Effector memory CD4-positive, alpha-beta T cell (primary cell): ENCODE results near the gene TECPR2.
A peak's percentile ranks its signal among the peaks of the same experiment; 100 is the strongest.
"Not testable (repeated sequence)": the region's sequence is repeated elsewhere in the genome, so short reads cannot be mapped to it uniquely, and the experiment has no call there.

ENCODE experiments used
- DNase-seq, 3 donors: peaks; one replicate each; pipeline ENCODE4 v3.0.0-alpha.2; 2020
- H3K27ac ChIP-seq: 2 replicates; pipeline ENCODE4 v1.7.0; 2013; ENCODE audit warnings: mild to moderate bottlenecking, low read length, moderate library complexity; ENCODE audit not compliant: insufficient read depth, poor library complexity, severe bottlenecking
- H3K27me3 ChIP-seq: replicated peaks from 2 replicates; pipeline ENCODE4 v1.7.0; 2013; ENCODE audit warnings: mild to moderate bottlenecking, low read length; ENCODE audit not compliant: insufficient read depth, control insufficient read depth, poor library complexity, severe bottlenecking
- H3K36me3 ChIP-seq: 2 replicates; pipeline ENCODE4 v1.7.0; 2013; ENCODE audit warnings: mild to moderate bottlenecking, low read length, moderate library complexity; ENCODE audit not compliant: control insufficient read depth, insufficient read depth
- H3K4me1 ChIP-seq: 2 replicates; pipeline ENCODE4 v1.7.0; 2013; ENCODE audit warnings: low read length, mild to moderate bottlenecking; ENCODE audit not compliant: control insufficient read depth, insufficient read depth, poor library complexity, severe bottlenecking
- H3K4me3 ChIP-seq: 2 replicates; pipeline ENCODE4 v1.7.0; 2013; ENCODE audit warnings: low read length, low read depth, mild to moderate bottlenecking; ENCODE audit not compliant: insufficient read depth, poor library complexity, severe bottlenecking
- H3K9me3 ChIP-seq: 2 replicates; pipeline ENCODE4 v1.7.0; 2013; ENCODE audit warnings: mild to moderate bottlenecking, low read length, moderate library complexity; ENCODE audit not compliant: control insufficient read depth

Gene TECPR2

GRCh38 chr14:102351023-102351422, 11.7 kb upstream of the TECPR2 start:
- no peak overlapping the region for H3K4me3 ChIP-seq
- H3K36me3 ChIP-seq, result peaks cover 54% of the 10 kb centered on the region
- no peak for DNase-seq
- no peaks in the 10 kb centered on the region for H3K9me3 ChIP-seq
- H3K27ac ChIP-seq, result no peak overlapping the region
- no peaks in the 10 kb centered on the region for H3K27me3 ChIP-seq
- no peaks in the 10 kb centered on the region for H3K4me1 ChIP-seq

DNA sequence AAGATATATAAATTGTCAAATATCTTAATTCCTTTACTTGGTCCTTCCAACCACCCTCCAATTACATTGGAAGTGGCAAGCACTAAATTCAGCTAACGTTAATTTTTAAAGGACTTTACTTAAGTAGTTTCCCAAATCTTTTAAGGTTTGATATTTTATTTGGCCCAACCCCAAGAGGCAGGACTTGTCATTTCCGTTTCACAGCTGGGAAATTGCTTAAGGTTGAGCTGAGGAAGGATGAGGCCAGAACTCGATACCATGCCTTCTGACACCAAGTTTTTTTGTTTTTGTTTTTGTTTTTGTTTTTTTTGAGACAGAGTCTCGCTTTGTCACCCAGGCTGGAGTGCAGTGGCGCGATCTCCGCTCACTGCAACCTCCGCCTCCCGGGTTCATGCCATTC, 11.1 kb upstream of the TECPR2 start:
- peaks cover 59% of the 10 kb centered on the region for H3K36me3 ChIP-seq
- H3K27me3 ChIP-seq, H3K27ac ChIP-seq: not testable (repeated sequence)

GRCh38 chr14:102352213-102352612, 10.5 kb upstream of the TECPR2 start:
- peaks cover 63% of the 10 kb centered on the region for H3K36me3 ChIP-seq
- H3K27ac ChIP-seq, result no peak overlapping the region
- H3K9me3 ChIP-seq, result no peaks in the 10 kb centered on the region
- H3K27me3 ChIP-seq, result no peaks in the 10 kb centered on the region
- no peak for DNase-seq
- H3K4me3 ChIP-seq, result no peak overlapping the region
- H3K4me1 ChIP-seq, result no peaks in the 10 kb centered on the region

More for the DNA sequence above, 11.1 kb upstream of the TECPR2 start:
- H3K4me3 ChIP-seq, DNase-seq, H3K9me3 ChIP-seq, H3K4me1 ChIP-seq: not testable (repeated sequence)

- no peak for DNase-seq
- no peaks in the 10 kb centered on the region for H3K9me3 ChIP-seq
- peaks cover 63% of the 10 kb centered on the region for H3K36me3 ChIP-seq
- no peak overlapping the region for H3K27ac ChIP-seq
- no peaks in the 10 kb centered on the region for H3K4me1 ChIP-seq
- no peaks in the 10 kb centered on the region for H3K27me3 ChIP-seq
- H3K4me3 ChIP-seq, result no peak overlapping the region
Measured at GRCh38 chr14:102353126-102353619, 9.6 kb upstream of the TECPR2 start.

DNA sequence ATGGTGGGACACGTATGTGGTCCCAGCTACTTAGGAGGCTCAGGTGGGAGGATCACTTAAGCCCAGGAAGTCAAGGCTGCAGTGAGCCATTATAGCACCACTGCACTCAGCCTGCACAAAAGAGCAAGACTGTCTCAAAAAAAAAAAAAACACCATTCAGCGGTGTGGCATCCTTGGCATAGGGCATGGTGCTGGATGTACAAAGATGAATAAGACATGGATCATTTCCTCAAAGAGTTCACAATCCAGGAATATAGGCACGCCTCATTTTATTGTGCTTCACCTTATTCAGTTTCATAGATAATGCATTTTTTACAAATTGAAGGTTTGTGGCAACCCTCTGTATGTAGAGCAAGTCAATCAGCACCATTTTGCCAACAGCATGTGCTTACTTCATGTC, 6.5 kb upstream of the TECPR2 start:
- Histone ChIP-seq H3K27ac (no peak overlapping the region), H3K4me1 (no peaks in the 10 kb centered on the region), H3K36me3 (peaks cover 44% of the 10 kb centered on the region), H3K27me3 (no peaks in the 10 kb centered on the region), H3K9me3 (no peaks in the 10 kb centered on the region), H3K4me3 (no peak overlapping the region)
- DNase-seq, result no peak

- H3K9me3 ChIP-seq, result no peaks in the 10 kb centered on the region
- DNase-seq, result no peak
- H3K27me3 ChIP-seq, result no peaks in the 10 kb centered on the region
- peaks cover 14% of the 10 kb centered on the region for H3K4me1 ChIP-seq
- no peak overlapping the region for H3K4me3 ChIP-seq
- no peak overlapping the region for H3K27ac ChIP-seq
- H3K36me3 ChIP-seq, result peaks cover 30% of the 10 kb centered on the region
Measured at GRCh38 chr14:102359341-102359740, 3.4 kb upstream of the TECPR2 start.

DNA sequence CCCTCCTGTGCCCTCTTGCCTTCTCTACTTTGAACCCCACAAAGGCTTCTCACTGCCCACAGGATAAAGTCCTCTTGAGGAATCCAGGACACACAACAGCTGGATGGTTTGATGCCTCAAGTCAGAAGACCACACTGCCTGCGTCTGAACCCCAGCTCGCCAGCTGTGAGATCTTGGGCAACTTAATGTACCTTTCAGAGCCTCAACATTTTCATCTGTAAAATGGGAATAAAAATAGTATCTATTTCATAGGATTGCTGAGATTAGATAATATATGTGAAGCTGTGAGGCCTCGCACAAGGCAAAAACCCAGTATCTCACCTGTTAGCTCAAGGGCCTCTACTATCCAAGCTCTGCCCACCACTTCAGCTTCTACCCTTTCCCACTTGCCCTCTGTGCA, 2.4 kb upstream of the TECPR2 start:
- H3K36me3 ChIP-seq, result peaks cover 23% of the 10 kb centered on the region
- no peak for DNase-seq
- H3K4me3 ChIP-seq, result no peak overlapping the region
- peaks cover 14% of the 10 kb centered on the region for H3K4me1 ChIP-seq
- H3K9me3 ChIP-seq, result no peaks in the 10 kb centered on the region
- no peaks in the 10 kb centered on the region for H3K27me3 ChIP-seq
- H3K27ac ChIP-seq, result no peak overlapping the region

- Histone ChIP-seq H3K27me3 (no peaks in the 10 kb centered on the region), H3K4me1 (peaks cover 14% of the 10 kb centered on the region)
Measured at GRCh38 chr14:102362084-102362483, 657 bp upstream of the TECPR2 start.

DNA sequence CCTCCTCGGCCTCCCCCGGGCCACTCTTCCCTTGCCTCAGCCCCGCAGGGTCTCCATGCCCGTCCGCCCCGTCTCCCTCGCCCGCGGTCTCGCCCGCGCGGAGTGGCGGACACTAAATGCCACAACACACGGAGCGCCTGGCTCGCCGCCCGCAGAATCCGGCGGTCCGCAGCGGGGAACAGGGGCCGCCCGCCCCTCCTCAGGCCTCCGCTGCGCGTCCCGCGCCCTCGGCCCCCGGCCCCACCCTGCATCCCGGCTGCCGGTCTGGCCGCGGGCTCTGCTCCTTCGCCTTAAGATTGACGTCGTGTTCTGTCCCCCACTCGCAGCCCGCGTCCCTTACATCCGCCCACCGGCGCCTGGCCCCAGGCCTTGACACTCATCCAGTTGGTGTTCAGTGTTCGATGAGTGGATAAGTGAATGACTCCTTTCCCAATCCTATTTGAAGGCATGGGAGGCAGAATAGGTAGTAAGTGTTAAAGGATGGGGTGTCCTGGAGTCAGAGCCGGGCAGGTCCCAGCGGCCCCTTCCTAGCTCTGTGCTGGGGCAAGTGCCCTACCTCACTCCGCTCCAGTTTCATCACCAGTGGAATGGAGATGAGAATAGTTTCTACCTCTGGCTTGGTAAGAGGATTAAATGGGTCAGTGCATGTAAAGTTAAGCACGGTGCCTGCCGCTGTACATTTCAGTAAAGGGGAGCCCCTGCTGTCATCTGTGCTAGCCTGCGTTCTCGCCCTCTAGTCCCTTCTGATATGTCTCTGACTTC, 622 bp downstream of the TECPR2 start:
- Histone ChIP-seq H3K4me1 (peaks cover 14% of the 10 kb centered on the region), H3K36me3 (peaks cover under 1% of the 10 kb centered on the region), H3K4me3 (peak overlapping the region; percentile 86), H3K9me3 (no peaks in the 10 kb centered on the region), H3K27ac (peak overlapping the region; percentile 89), H3K27me3 (no peaks in the 10 kb centered on the region)
- peak in 1 of 3 donors; percentile 2 for DNase-seq

More at GRCh38 chr14:102362084-102362483, 657 bp upstream of the TECPR2 start:
- Histone ChIP-seq H3K36me3 (peaks cover 10% of the 10 kb centered on the region), H3K27ac (peak overlapping the region; percentile 89), H3K4me3 (peak overlapping the region; percentile 86), H3K9me3 (no peaks in the 10 kb centered on the region)
- peak in 1 of 3 donors; percentile 3 for DNase-seq

DNA sequence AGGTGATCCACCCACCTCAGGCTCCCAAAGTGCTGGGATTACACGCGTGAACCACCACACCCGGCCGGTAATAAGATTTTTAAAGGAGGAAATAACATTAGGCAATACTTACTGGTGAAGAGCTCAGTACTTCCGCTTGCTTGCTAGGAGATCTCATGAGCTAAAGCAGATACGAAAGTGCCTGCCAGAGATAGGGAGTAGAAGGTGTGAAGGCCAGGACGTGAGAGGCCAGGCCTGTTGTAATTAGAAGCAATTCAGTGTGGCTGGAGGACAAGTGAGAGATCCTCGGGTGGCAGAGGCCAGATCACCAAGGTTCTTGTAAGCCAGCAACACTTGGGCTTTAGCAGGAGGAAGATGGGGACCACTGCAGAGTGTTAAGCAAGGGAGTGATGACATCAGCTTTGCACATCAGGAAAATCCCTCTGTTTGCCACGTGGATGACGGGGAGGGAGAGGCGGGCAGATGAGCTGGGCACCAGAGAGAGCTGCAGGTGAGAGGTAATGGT, 7.6 kb downstream of the TECPR2 start:
- Histone ChIP-seq H3K9me3 (no peaks in the 10 kb centered on the region), H3K27me3 (no peaks in the 10 kb centered on the region), H3K36me3 (no peaks in the 10 kb centered on the region), H3K27ac (no peak overlapping the region), H3K4me1 (no peaks in the 10 kb centered on the region), H3K4me3 (no peak overlapping the region)
- no peak for DNase-seq
